NCI-H2196 (cell line): ENCODE results near the gene IGF2.

Source experiments
- DNase-seq: peaks from one replicate; lab custom pipeline; 2025; ENCODE audit not compliant: unreplicated experiment; lab: John Stamatoyannopoulos, UW

The IGF2 gene

GRCh38 chr11:2154195-2154585 lies 15.0 kb upstream of the IGF2 start:
- no peak for DNase-seq

GRCh38 chr11:2153581-2154194 lies 14.5 kb upstream of the IGF2 start:
- DNase-seq = no peak

- peak; percentile 84 for DNase-seq
These were observed 12.5 kb upstream of the IGF2 start for GRCh38 chr11:2151500-2152257.

- DNase-seq = peak; percentile 44
These were observed 11.0 kb upstream of the IGF2 start for GRCh38 chr11:2149864-2150847.

GRCh38 chr11:2149460-2149859 lies 10.3 kb upstream of the IGF2 start:
- DNase-seq = no peak

GRCh38 chr11:2148595-2148994 lies 9.4 kb upstream of the IGF2 start:
- no peak for DNase-seq

GRCh38 chr11:2147391-2147790 lies 8.2 kb upstream of the IGF2 start:
- no peak for DNase-seq

- DNase-seq = no peak
These were observed 6.9 kb upstream of the IGF2 start for GRCh38 chr11:2146051-2146450.

- DNase-seq = no peak
These were observed 5.5 kb upstream of the IGF2 start for GRCh38 chr11:2144544-2145248.

- peak; percentile 24 for DNase-seq
These were observed 4.8 kb upstream of the IGF2 start for GRCh38 chr11:2143799-2144543.

GRCh38 chr11:2143477-2143798 lies 4.2 kb upstream of the IGF2 start:
- no peak for DNase-seq

- DNase-seq = no peak
These were observed 3.6 kb upstream of the IGF2 start for GRCh38 chr11:2142762-2143202.

- DNase-seq = no peak
These were observed 3.1 kb upstream of the IGF2 start for GRCh38 chr11:2142300-2142759.

GRCh38 chr11:2140411-2141400 lies 1.5 kb upstream of the IGF2 start:
- no peak for DNase-seq

- DNase-seq = no peak
These were observed 590 bp upstream of the IGF2 start for GRCh38 chr11:2139621-2140337.

GRCh38 chr11:2138431-2139122 lies 612 bp downstream of the IGF2 start:
- peak; percentile 17 for DNase-seq

- no peak for DNase-seq
These were observed 1.1 kb downstream of the IGF2 start for GRCh38 chr11:2138068-2138430.
